ENCODE measurements around the gene CFAP299. TPM values are rescaled to one million over a fixed set of nuclear protein-coding genes. Genes with fewer than 3 reads are reported as not detected.

The CFAP299 gene
- total and polyA plus RNA-seq, 2 of the 13 experiments (the other 11 are each of a cell fraction or from before 2014, with no cell fraction given), result not detected

- Histone ChIP-seq H3K9ac (ENCODE audit: insufficient read depth, low read depth, low read length) (no peak overlapping the region), H3K4me3 (replicated peaks in 1 of 3; ENCODE audit: insufficient read depth in 1 of 3, low read depth in 2 of 3, low read length in 3 of 3) (no peak overlapping the region), H3K27ac (ENCODE audit: extremely low read length, insufficient read depth, low read length) (no peak overlapping the region), H3K27me3 (ENCODE audit: control insufficient read depth in 1 of 2, insufficient read depth in 2 of 2, low read length in 2 of 2) (no peaks in the 10 kb centered on the region), H3K4me1 (ENCODE audit: insufficient read depth, low read length) (no peaks in the 10 kb centered on the region), H3K79me2 (ENCODE audit: insufficient read depth, low read length) (no peaks in the 10 kb centered on the region), H3K4me2 (ENCODE audit: low read depth, low read length) (no peak overlapping the region), H3K36me3 (replicated peaks in 1 of 2; ENCODE audit: control insufficient read depth in 1 of 2, insufficient read depth in 2 of 2, low read length in 2 of 2) (no peaks in the 10 kb centered on the region), H2AFZ (ENCODE audit: low read length) (no peak overlapping the region), H3K9me3 (ENCODE audit: low read length) (peaks cover 20% of the 10 kb centered on the region; the same call in 1 of the 2 replicates), H4K20me1 (ENCODE audit: insufficient read depth, low read length) (no peaks in the 10 kb centered on the region)
- in situ Hi-C loops (cut with HindIII; ENCODE audit: extremely low pct_ligation_motif_present, low pct_unique_long_range_greater_than_20kb), result no loop called here
- no peak for FAIRE-seq
- 16% methylated on average over 2 of the region's 2 CpGs for WGBS (ENCODE audit: low lambda C conversion rate)
- ATAC-seq, result no peak
- TF ChIP-seq ARID4A (CRISPR knock-in tag; IDR thresholded peaks at IDR 0.05; ENCODE audit: borderline replicate concordance), result no peak
- TF ChIP-seq HNRNPLL (IDR thresholded peaks at IDR 0.05; ENCODE audit: low read depth, low read length, poor library complexity, severe bottlenecking), result no peak
- no peak for TF ChIP-seq HDAC6 (IDR thresholded peaks at IDR 0.05; ENCODE audit: low read depth, low read length)
- no peak for TF ChIP-seq TRIM22 (IDR thresholded peaks at IDR 0.05)
- no peak for TF ChIP-seq THRA (CRISPR knock-in tag; IDR thresholded peaks at IDR 0.05; ENCODE audit: borderline replicate concordance)
- no peak for TF ChIP-seq POLR2AphosphoS5 (IDR thresholded peaks at IDR 0.05; ENCODE audit: low read depth, low read length)
- no peak for TF ChIP-seq SMAD3 (CRISPR knock-in tag; IDR thresholded peaks at IDR 0.05)
- TF ChIP-seq ZBTB7A (CRISPR knock-in tag; IDR thresholded peaks at IDR 0.05), result no peak
- no peak for TF ChIP-seq MATR3 (CRISPR knock-in tag; IDR thresholded peaks at IDR 0.05)
- no peak for TF ChIP-seq ZNF782 (CRISPR knock-in tag; IDR thresholded peaks at IDR 0.05; ENCODE audit: borderline replicate concordance)
- TF ChIP-seq ZNF230 (CRISPR knock-in tag; IDR thresholded peaks at IDR 0.05), result no peak
- no peak for TF ChIP-seq RORA (CRISPR knock-in tag; IDR thresholded peaks at IDR 0.05)
- TF ChIP-seq TFE3 (CRISPR knock-in tag; IDR thresholded peaks at IDR 0.05), result no peak
- no peak for TF ChIP-seq RARA (CRISPR knock-in tag; IDR thresholded peaks at IDR 0.05)
- TF ChIP-seq SP4 (CRISPR knock-in tag; IDR thresholded peaks at IDR 0.05), result no peak
- TF ChIP-seq HNF4G (IDR thresholded peaks at IDR 0.05; ENCODE audit: borderline replicate concordance, low read depth, low read length), result no peak
- no peak for TF ChIP-seq HNF4G (CRISPR knock-in tag; IDR thresholded peaks at IDR 0.05; ENCODE audit: borderline replicate concordance, low read depth)
- no peak for TF ChIP-seq SNAI1 (CRISPR knock-in tag; IDR thresholded peaks at IDR 0.05; ENCODE audit: borderline replicate concordance)
- no peak for TF ChIP-seq THAP11 (CRISPR knock-in tag; IDR thresholded peaks at IDR 0.05)
- no peak for DNase-seq (ENCODE audit: low spot score)
- intact Hi-C loops (cut with micrococcal nuclease; ENCODE audit: unreplicated experiment), result no loop called here
- CTCF ChIA-PET (ENCODE audit: low intra/inter-chr PET ratio, low total read pairs), result no interaction called here
- no TSS peak for BruUV-seq (replicated peaks)
- POLR2A ChIA-PET, result no interaction called here
Measured at GRCh38 chr4:80717204-80717603, 381.7 kb downstream of the CFAP299 start.

Data from HepG2 (cell line).